WTC11 (cell line): ENCODE measurements around the gene PTPN12. TPM values are rescaled to one million over a fixed set of nuclear protein-coding genes. Genes with fewer than 3 reads are reported as not detected.

ENCODE experiments used
- ATAC-seq: fragments of 200-7000 bp; cut with Tn5 transposase; 2 replicates; pipeline ENCODE4 v1.10.0; 2021; ENCODE audit warnings: mild to moderate bottlenecking, moderate library complexity
- CTCF ChIA-PET: fragments of 300-600 bp; sonication (Branson Sonifier 250); formaldehyde crosslinking; loops from one replicate; lab custom pipeline; 2021; ENCODE audit warnings: antibody characterized with exemption; lab: Charles Lee
- POLR2A ChIA-PET: fragments of 350-600 bp; sonication (Branson Sonifier 250); formaldehyde crosslinking; loops from one replicate; lab custom pipeline; 2021; ENCODE audit warnings: antibody characterized with exemption; lab: Charles Lee
- DNase-seq: peaks from one replicate; pipeline ENCODE4 v3.0.0; 2021; ENCODE audit warnings: low spot score
- H3K27ac Mint-ChIP-seq: 2 replicates; pipeline ENCODE4 v1.8.0; 2021; ENCODE audit warnings: mixed read lengths
- H3K27me3 Mint-ChIP-seq: 2 replicates; pipeline ENCODE4 v1.8.0; 2021; ENCODE audit warnings: low read depth, mild to moderate bottlenecking, moderate library complexity, mixed read lengths
- H3K36me3 Mint-ChIP-seq: 2 replicates; pipeline ENCODE4 v1.8.0; 2021; ENCODE audit warnings: mixed read lengths
- H3K4me1 Mint-ChIP-seq: 2 replicates; pipeline ENCODE4 v1.8.0; 2022; ENCODE audit warnings: mixed read lengths
- H3K4me3 Mint-ChIP-seq: 2 replicates; pipeline ENCODE4 v1.8.0; 2021; ENCODE audit warnings: mild to moderate bottlenecking, moderate library complexity, mixed read lengths
- H3K9me3 Mint-ChIP-seq: 2 replicates; pipeline ENCODE4 v1.8.0; 2021; ENCODE audit warnings: mixed read lengths
- ATF3 ChIP-seq: sonication (generic); formaldehyde crosslinking; conservative IDR thresholded peaks from 2 replicates; pipeline ENCODE4 v1.8.1; 2022; ENCODE audit warnings: mild to moderate bottlenecking, missing genetic modification reagents
- CREB1 ChIP-seq: sonication (generic); formaldehyde crosslinking; IDR thresholded peaks from 2 replicates; pipeline ENCODE4 v1.8.0; 2023; ENCODE audit warnings: mild to moderate bottlenecking, missing genetic modification reagents
- ERG ChIP-seq: fragments of 250-450 bp; sonication (Bioruptor Pico); IDR thresholded peaks from 2 replicates; pipeline ENCODE4 v1.8.0; 2021; ENCODE audit warnings: mild to moderate bottlenecking
- FOXJ3 ChIP-seq: sonication (generic); formaldehyde crosslinking; IDR thresholded peaks from 2 replicates; pipeline ENCODE4 v1.9.0; 2021; ENCODE audit warnings: missing genetic modification reagents, mild to moderate bottlenecking, borderline replicate concordance
- GTF2I ChIP-seq: fragments of 250-450 bp; sonication (Bioruptor Pico); conservative IDR thresholded peaks from 2 replicates; pipeline ENCODE4 v1.4.0; 2021; ENCODE audit warnings: mild to moderate bottlenecking
- IRF2 ChIP-seq: sonication (generic); formaldehyde crosslinking; IDR thresholded peaks from 2 replicates; pipeline ENCODE4 v1.8.0; 2022; ENCODE audit warnings: low read depth, missing genetic modification reagents, borderline replicate concordance
- JAZF1 ChIP-seq: fragments of 250-450 bp; sonication (Bioruptor Pico); IDR thresholded peaks from 2 replicates; pipeline ENCODE4 v1.9.0; 2021; ENCODE audit warnings: moderate library complexity, mild to moderate bottlenecking, inconsistent platforms
- JUN ChIP-seq: sonication (generic); formaldehyde crosslinking; IDR thresholded peaks from 2 replicates; pipeline ENCODE4 v1.8.0; 2023; ENCODE audit warnings: mild to moderate bottlenecking, missing genetic modification reagents
- MXD4 ChIP-seq: fragments of 250-450 bp; sonication (Bioruptor Pico); IDR thresholded peaks from 2 replicates; pipeline ENCODE4 v1.8.0; 2021; ENCODE audit warnings: mild to moderate bottlenecking, moderate library complexity, borderline replicate concordance
- NFATC4 ChIP-seq: fragments of 250-450 bp; sonication (Bioruptor Pico); IDR thresholded peaks from 2 replicates; pipeline ENCODE4 v1.9.0; 2021; ENCODE audit warnings: mild to moderate bottlenecking
- PRRX2 ChIP-seq: fragments of 250-450 bp; sonication (Bioruptor Pico); IDR thresholded peaks from 2 replicates; pipeline ENCODE4 v1.8.0; 2021; ENCODE audit warnings: mild to moderate bottlenecking
- RELA ChIP-seq: sonication (generic); formaldehyde crosslinking; IDR thresholded peaks from 2 replicates; pipeline ENCODE4 v1.8.1; 2022; ENCODE audit warnings: missing genetic modification reagents, mild to moderate bottlenecking, borderline replicate concordance
- USF1 ChIP-seq: sonication (generic); formaldehyde crosslinking; IDR thresholded peaks from 2 replicates; pipeline ENCODE4 v1.8.0; 2022; ENCODE audit warnings: mild to moderate bottlenecking, missing genetic modification reagents
- ZNF396 ChIP-seq: fragments of 250-450 bp; sonication (Bioruptor Pico); IDR thresholded peaks from 2 replicates; pipeline ENCODE4 v1.8.0; 2021; ENCODE audit warnings: mild to moderate bottlenecking, moderate library complexity, borderline replicate concordance
- total RNA-seq: library from RNA; stranded (reverse); gene quantifications from 3 replicates; pipeline ENCODE4 v1.2.3, GENCODE V29; 2021
- TF ChIP-seq, protein P1 (sequence below): sonication (generic); formaldehyde crosslinking; IDR thresholded peaks from 2 replicates; pipeline ENCODE4 v1.8.1; 2023; ENCODE audit warnings: mild to moderate bottlenecking, missing genetic modification reagents, moderate library complexity
- TF ChIP-seq, protein P2 (sequence below): fragments of 250-450 bp; sonication (Bioruptor Pico); IDR thresholded peaks from 2 replicates; pipeline ENCODE4 v1.9.0; 2021; ENCODE audit warnings: mild to moderate bottlenecking, borderline replicate concordance
- TF ChIP-seq, protein P3 (sequence below): sonication (generic); formaldehyde crosslinking; conservative IDR thresholded peaks from 2 replicates; pipeline ENCODE4 v1.8.1; 2023; ENCODE audit warnings: mild to moderate bottlenecking, low read depth, missing genetic modification reagents, moderate library complexity
- TF ChIP-seq, protein P4 (sequence below): sonication (generic); formaldehyde crosslinking; IDR thresholded peaks from 2 replicates; pipeline ENCODE4 v1.8.1; 2023; ENCODE audit warnings: mild to moderate bottlenecking, missing genetic modification reagents, moderate library complexity
- TF ChIP-seq, protein P5 (sequence below): sonication (generic); formaldehyde crosslinking; IDR thresholded peaks from 2 replicates; pipeline ENCODE4 v1.8.1; 2023; ENCODE audit warnings: mild to moderate bottlenecking, missing genetic modification reagents, borderline replicate concordance

Gene PTPN12
- total RNA-seq, 1 experiment from 2014 or later = 102 TPM

- POLR2A ChIA-PET = no interaction called here
- H3K27ac Mint-ChIP-seq = no peak overlapping the region
- no peaks in the 10 kb centered on the region for H3K27me3 Mint-ChIP-seq
- H3K9me3 Mint-ChIP-seq = no peaks in the 10 kb centered on the region
- ATAC-seq (no peak), DNase-seq (no peak)
- H3K4me1 Mint-ChIP-seq = 0 out of 2 replicates have a peak, but pooled peaks cover 3% of the 10 kb centered on the region
- peaks cover 24% of the 10 kb centered on the region for H3K36me3 Mint-ChIP-seq
- no peak overlapping the region for H3K4me3 Mint-ChIP-seq
- TF ChIP-seq FOXJ3 (no peak), ZNF396 (CRISPR knock-in tag) (no peak), RELA (CRISPR knock-in tag) (no peak), GTF2I (no peak), PRRX2 (CRISPR knock-in tag) (no peak), MXD4 (no peak), NFATC4 (CRISPR knock-in tag) (no peak), JAZF1 (CRISPR knock-in tag) (no peak), ATF3 (CRISPR knock-in tag) (no peak), IRF2 (CRISPR knock-in tag) (no peak), ERG (CRISPR knock-in tag) (no peak)
- TF ChIP-seq, protein P1, sequence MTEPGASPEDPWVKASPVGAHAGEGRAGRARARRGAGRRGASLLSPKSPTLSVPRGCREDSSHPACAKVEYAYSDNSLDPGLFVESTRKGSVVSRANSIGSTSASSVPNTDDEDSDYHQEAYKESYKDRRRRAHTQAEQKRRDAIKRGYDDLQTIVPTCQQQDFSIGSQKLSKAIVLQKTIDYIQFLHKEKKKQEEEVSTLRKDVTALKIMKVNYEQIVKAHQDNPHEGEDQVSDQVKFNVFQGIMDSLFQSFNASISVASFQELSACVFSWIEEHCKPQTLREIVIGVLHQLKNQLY (CRISPR knock-in tag) = no peak
- TF ChIP-seq, protein P2, sequence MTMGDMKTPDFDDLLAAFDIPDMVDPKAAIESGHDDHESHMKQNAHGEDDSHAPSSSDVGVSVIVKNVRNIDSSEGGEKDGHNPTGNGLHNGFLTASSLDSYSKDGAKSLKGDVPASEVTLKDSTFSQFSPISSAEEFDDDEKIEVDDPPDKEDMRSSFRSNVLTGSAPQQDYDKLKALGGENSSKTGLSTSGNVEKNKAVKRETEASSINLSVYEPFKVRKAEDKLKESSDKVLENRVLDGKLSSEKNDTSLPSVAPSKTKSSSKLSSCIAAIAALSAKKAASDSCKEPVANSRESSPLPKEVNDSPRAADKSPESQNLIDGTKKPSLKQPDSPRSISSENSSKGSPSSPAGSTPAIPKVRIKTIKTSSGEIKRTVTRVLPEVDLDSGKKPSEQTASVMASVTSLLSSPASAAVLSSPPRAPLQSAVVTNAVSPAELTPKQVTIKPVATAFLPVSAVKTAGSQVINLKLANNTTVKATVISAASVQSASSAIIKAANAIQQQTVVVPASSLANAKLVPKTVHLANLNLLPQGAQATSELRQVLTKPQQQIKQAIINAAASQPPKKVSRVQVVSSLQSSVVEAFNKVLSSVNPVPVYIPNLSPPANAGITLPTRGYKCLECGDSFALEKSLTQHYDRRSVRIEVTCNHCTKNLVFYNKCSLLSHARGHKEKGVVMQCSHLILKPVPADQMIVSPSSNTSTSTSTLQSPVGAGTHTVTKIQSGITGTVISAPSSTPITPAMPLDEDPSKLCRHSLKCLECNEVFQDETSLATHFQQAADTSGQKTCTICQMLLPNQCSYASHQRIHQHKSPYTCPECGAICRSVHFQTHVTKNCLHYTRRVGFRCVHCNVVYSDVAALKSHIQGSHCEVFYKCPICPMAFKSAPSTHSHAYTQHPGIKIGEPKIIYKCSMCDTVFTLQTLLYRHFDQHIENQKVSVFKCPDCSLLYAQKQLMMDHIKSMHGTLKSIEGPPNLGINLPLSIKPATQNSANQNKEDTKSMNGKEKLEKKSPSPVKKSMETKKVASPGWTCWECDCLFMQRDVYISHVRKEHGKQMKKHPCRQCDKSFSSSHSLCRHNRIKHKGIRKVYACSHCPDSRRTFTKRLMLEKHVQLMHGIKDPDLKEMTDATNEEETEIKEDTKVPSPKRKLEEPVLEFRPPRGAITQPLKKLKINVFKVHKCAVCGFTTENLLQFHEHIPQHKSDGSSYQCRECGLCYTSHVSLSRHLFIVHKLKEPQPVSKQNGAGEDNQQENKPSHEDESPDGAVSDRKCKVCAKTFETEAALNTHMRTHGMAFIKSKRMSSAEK = no peak
- TF ChIP-seq, all 79 proteins: peak for 0
- CTCF ChIA-PET = interaction anchor here (1.1 to 1.5 kb wide), 2 partner anchors 9 to 111 kb away, joined by 3 to 5 read pairs; no protein-coding TSS in a partner anchor
Observed at GRCh38 chr7:77648742-77649338, 111.7 kb downstream of the PTPN12 start.

GRCh38 chr7:77649716-77650349 is 112.7 kb downstream of the PTPN12 start:
- ChIA-PET POLR2A (no interaction called here), CTCF (interaction anchor here (0.6 to 1.5 kb wide), 4 partner anchors 8 to 390 kb away, joined by 3 to 5 read pairs (median 3); no protein-coding TSS in a partner anchor)
- Mint-ChIP-seq H3K4me1 (0 out of 2 replicates have a peak, but pooled peaks cover 3% of the 10 kb centered on the region), H3K36me3 (peaks cover 17% of the 10 kb centered on the region), H3K27ac (no peak overlapping the region), H3K4me3 (no peak overlapping the region), H3K27me3 (no peaks in the 10 kb centered on the region), H3K9me3 (no peaks in the 10 kb centered on the region)
- no peak for DNase-seq
- ATAC-seq = no peak
- TF ChIP-seq USF1 (CRISPR knock-in tag) = no peak
- no peak for TF ChIP-seq JUN (CRISPR knock-in tag)
- no peak for TF ChIP-seq FOXJ3
- TF ChIP-seq CREB1 (CRISPR knock-in tag) = no peak
- no peak for TF ChIP-seq NFATC4 (CRISPR knock-in tag)
- TF ChIP-seq, protein P3, sequence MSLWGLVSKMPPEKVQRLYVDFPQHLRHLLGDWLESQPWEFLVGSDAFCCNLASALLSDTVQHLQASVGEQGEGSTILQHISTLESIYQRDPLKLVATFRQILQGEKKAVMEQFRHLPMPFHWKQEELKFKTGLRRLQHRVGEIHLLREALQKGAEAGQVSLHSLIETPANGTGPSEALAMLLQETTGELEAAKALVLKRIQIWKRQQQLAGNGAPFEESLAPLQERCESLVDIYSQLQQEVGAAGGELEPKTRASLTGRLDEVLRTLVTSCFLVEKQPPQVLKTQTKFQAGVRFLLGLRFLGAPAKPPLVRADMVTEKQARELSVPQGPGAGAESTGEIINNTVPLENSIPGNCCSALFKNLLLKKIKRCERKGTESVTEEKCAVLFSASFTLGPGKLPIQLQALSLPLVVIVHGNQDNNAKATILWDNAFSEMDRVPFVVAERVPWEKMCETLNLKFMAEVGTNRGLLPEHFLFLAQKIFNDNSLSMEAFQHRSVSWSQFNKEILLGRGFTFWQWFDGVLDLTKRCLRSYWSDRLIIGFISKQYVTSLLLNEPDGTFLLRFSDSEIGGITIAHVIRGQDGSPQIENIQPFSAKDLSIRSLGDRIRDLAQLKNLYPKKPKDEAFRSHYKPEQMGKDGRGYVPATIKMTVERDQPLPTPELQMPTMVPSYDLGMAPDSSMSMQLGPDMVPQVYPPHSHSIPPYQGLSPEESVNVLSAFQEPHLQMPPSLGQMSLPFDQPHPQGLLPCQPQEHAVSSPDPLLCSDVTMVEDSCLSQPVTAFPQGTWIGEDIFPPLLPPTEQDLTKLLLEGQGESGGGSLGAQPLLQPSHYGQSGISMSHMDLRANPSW = no peak
- TF ChIP-seq, protein P4, sequence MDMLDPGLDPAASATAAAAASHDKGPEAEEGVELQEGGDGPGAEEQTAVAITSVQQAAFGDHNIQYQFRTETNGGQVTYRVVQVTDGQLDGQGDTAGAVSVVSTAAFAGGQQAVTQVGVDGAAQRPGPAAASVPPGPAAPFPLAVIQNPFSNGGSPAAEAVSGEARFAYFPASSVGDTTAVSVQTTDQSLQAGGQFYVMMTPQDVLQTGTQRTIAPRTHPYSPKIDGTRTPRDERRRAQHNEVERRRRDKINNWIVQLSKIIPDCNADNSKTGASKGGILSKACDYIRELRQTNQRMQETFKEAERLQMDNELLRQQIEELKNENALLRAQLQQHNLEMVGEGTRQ (CRISPR knock-in tag) = no peak
- TF ChIP-seq, protein P5, sequence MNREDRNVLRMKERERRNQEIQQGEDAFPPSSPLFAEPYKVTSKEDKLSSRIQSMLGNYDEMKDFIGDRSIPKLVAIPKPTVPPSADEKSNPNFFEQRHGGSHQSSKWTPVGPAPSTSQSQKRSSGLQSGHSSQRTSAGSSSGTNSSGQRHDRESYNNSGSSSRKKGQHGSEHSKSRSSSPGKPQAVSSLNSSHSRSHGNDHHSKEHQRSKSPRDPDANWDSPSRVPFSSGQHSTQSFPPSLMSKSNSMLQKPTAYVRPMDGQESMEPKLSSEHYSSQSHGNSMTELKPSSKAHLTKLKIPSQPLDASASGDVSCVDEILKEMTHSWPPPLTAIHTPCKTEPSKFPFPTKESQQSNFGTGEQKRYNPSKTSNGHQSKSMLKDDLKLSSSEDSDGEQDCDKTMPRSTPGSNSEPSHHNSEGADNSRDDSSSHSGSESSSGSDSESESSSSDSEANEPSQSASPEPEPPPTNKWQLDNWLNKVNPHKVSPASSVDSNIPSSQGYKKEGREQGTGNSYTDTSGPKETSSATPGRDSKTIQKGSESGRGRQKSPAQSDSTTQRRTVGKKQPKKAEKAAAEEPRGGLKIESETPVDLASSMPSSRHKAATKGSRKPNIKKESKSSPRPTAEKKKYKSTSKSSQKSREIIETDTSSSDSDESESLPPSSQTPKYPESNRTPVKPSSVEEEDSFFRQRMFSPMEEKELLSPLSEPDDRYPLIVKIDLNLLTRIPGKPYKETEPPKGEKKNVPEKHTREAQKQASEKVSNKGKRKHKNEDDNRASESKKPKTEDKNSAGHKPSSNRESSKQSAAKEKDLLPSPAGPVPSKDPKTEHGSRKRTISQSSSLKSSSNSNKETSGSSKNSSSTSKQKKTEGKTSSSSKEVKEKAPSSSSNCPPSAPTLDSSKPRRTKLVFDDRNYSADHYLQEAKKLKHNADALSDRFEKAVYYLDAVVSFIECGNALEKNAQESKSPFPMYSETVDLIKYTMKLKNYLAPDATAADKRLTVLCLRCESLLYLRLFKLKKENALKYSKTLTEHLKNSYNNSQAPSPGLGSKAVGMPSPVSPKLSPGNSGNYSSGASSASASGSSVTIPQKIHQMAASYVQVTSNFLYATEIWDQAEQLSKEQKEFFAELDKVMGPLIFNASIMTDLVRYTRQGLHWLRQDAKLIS (CRISPR knock-in tag) = no peak
